Breast epithelium (tissue), 3 donors: ENCODE results near the gene FAM50B.

Experiments
- POLR2A ChIP-seq: fragments of 450-650 bp; IDR thresholded peaks from one replicate; pipeline ENCODE4 v1.6.1; 2016; ENCODE audit warnings: antibody characterized with exemption, mild to moderate bottlenecking, moderate library complexity
- TF ChIP-seq, protein P1 (sequence below), 3 donors: fragments of 450-650 bp; IDR thresholded peaks; one replicate each; pipeline ENCODE4 v1.5.1; 2016 to 2017; ENCODE audit warnings: antibody characterized with exemption in 3 of 3, mild to moderate bottlenecking in 3 of 3, moderate library complexity in 3 of 3

DNA sequence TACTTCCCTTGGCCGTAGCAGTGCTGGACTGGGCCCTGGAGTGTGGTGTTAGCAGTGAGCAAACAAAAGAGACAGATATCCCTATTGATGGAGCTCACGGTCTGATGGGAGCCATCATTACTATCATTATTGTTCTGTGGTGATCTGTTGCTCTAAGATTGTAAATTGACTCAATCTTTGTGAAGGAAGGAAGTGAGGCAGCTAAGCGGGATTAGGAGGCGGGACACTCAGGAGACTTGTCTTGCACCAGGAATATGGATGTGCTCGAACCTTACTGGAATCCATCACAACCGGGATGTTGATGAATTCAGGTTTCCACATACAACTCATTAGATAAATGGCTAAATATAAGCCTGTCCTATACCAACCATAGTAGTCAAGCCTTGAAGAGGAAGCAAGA lies 25.5 kb upstream of the FAM50B start:
- TF ChIP-seq, protein P1, sequence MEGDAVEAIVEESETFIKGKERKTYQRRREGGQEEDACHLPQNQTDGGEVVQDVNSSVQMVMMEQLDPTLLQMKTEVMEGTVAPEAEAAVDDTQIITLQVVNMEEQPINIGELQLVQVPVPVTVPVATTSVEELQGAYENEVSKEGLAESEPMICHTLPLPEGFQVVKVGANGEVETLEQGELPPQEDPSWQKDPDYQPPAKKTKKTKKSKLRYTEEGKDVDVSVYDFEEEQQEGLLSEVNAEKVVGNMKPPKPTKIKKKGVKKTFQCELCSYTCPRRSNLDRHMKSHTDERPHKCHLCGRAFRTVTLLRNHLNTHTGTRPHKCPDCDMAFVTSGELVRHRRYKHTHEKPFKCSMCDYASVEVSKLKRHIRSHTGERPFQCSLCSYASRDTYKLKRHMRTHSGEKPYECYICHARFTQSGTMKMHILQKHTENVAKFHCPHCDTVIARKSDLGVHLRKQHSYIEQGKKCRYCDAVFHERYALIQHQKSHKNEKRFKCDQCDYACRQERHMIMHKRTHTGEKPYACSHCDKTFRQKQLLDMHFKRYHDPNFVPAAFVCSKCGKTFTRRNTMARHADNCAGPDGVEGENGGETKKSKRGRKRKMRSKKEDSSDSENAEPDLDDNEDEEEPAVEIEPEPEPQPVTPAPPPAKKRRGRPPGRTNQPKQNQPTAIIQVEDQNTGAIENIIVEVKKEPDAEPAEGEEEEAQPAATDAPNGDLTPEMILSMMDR (IDR thresholded peaks at IDR 0.05): no peak
- no peak for TF ChIP-seq POLR2A
